ENCODE measurements around the gene CITED4.

- TF ChIP-seq POLR2A (IDR thresholded peaks at IDR 0.05; ENCODE audit: low read depth, low read length) (no peak), POLR2AphosphoS5 (IDR thresholded peaks at IDR 0.05; ENCODE audit: low read depth, low read length) (no peak)
Measured at GRCh38 chr1:40894455-40894854, 32.3 kb upstream of the CITED4 start.

All from GM12892 (cell line).